Stimulated activated CD4-positive, alpha-beta T cell treated with anti-CD3 and anti-CD28 coated beads, TNF-alpha, amount 100 ng/mL, for 24 hours (primary cell): ENCODE data around the gene FRMPD3.

Experiments used
- DNase-seq, 3 experiments: peaks; one replicate each; pipeline ENCODE4 v3.0.0-alpha.2; 2020; ENCODE audit warnings: low read depth in 3 of 3

FRMPD3 gene

DNA sequence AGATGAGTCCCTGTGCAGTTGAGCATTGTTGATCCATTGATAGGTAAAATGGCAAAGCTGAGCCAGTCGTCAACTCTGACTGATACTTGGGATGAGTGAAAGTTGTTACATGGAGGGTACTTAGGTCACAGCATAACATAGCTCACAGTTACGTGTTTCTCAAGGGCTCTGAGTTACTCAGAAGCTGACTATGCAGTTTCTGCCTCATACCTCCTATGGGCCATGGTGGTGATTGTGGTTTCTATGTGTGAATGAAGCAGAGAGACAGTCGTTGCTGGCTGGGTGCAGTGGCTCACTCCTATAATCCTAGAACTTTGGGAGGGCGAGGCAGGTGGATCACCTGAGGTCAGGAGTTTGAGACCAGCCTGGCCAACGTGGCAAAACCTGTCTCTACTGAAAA is 30.8 kb downstream of the FRMPD3 start:
- no peak for DNase-seq

- no peak for DNase-seq
These were observed 32.6 kb downstream of the FRMPD3 start for GRCh38 chrX:107482046-107482445.

DNA sequence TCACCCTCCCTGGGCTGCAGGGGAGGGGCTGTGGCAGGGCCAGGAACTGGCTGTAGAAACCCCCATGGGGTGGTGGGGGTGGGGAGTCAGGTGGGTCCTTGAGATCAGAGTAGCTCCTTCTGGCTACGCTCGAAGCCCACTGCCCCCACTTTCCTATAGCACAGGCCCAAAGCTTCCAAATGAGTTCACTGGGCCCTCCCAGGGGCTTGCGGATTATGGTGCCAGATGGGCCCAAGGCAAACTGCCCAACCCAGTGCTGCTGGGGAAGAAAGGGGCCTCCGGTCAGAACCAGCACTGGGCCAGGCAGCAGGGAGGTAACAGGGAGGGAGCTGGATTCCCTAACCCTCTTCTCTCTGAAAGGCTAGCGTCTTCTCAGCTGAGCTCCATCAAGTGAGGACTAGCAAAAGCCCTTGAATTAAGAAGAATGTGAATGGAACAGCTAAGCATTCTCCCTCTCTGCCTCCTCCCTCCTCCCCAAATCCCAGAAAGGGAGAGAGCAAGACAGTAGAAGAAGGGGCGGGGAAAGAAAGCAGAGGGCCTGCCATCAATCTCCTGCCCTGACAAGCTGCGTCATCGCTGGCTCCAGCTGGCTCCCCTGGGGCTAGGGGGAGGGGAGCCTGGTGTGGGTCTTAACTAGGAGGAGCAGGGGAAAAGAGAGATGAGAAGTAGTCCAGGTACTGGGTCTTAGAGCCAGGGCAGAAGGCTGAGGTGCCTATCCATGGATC is 34.7 kb downstream of the FRMPD3 start:
- no peak for DNase-seq

DNA sequence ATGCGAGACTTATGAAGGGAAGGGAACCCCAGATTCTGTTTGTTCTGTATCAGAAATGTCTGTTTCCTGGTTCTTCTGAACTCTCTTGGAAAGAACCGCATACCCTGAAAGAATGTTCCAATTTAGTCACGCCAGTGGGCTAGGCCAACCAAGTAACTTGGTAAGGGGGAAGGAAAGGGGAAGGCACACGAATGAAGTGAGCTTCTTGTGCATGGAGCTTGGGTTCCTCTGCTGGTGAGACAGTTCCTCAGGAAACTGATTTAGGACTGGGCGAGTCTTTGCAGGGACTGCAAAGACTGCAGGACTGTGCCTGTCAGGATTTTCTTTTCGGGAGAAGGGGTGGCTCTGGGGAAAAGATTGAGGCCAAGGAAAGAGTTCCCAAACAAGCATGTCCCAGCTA is 35.6 kb downstream of the FRMPD3 start:
- DNase-seq, result no peak

- DNase-seq, result no peak
These were observed 43.7 kb downstream of the FRMPD3 start for GRCh38 chrX:107493141-107493540.

GRCh38 chrX:107496786-107497185 is 47.3 kb downstream of the FRMPD3 start:
- DNase-seq, result no peak
